ENCODE data around the gene CRMP1.

DNA sequence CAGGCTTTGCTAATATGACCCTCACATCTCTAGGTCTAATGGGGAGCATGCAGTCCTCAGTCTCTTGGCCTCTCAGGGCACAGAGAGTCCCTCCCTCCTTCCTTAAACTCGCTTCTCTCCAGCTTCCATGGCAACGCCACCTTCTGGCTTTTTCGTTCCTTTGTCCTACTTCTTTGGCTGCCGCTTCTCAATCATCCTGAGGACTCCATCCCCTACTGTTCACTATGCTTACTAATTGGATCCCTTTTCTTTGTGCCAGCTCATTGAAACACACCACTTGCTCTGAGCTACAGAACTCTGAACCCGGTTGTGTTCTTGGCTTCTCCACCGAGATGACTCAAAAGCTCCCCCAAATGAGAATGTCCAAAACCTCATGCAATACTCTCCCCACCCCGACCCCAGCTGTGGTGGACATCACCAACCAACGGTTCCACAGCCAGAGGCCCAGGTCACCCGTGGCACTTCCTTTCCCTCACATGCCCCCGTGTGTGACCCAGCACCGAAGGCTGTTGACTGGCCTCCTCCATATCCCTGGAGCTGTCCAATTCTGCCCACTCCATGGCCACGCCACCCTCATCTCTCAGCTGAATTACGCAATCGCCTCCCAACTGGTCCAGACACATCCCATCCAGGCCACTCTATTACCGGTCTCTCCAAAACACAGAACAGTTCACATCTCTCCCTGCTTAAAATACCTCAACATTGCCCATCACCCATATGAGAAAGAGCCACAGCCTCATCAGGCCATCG, 34.7 kb downstream of the CRMP1 start:
- TF ChIP-seq POLR2A (IDR thresholded peaks at IDR 0.05; ENCODE audit: low read depth, low read length) (no peak), RAD21 (IDR thresholded peaks at IDR 0.05; ENCODE audit: low read length) (no peak), CTCF (conservative IDR thresholded peaks at IDR 0.05; ENCODE audit: low read depth, low read length) (no peak), BHLHE40 (IDR thresholded peaks at IDR 0.05; ENCODE audit: low read depth, low read length) (no peak)
